Fibroblast of skin of right quadriceps (primary cell): ENCODE data around the gene RPUSD2.
"Not testable (repeated sequence)": the region's sequence is repeated elsewhere in the genome, so short reads cannot be mapped to it uniquely, and the experiment has no call there.

ENCODE experiments used
- DNase-seq: peaks from one replicate; pipeline ENCODE4 v3.0.0-alpha.2; 2013

RPUSD2 gene

GRCh38 chr15:40565333-40566238 lies 3.5 kb upstream of the RPUSD2 start:
- DNase-seq, result no peak

DNA sequence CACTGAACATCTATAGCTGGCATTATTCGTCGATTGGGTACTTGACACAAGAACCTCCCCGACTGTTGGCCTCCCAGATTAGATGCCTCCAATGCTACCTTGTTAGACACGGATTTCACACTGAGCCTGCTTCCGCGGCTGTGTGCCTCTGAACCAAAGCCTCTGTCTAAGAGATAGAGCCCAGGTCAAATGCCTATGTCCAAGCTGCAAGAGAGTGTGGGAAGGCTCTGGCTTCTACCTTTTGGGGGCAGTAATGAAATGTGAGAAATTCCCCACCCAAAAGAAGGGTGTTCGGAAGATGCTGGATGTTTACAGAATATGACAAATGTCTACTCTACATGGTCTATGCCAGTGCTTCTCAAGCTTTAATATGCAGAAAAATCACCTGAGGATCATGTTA lies 2.0 kb upstream of the RPUSD2 start:
- no peak for DNase-seq

GRCh38 chr15:40575113-40575512 lies 6.0 kb downstream of the RPUSD2 start:
- DNase-seq, result no peak

DNA sequence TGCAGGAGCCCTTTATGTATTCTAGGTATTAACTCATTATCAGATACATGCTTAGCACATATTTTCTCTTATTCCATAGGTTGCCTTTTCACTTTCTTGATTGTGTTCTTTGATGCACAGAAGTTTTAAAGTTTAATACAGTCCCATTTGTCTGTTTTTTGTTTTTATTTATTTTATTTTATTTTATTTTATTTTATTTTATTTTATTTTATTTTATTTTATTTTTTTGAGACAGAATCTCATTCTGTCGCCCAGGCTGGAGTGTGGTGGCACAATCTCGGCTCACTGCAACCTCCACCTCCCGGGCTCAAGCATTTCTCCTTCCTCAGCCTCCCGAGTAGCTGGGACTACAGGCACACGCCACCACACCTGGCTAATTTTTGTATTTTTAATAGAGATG lies 7.8 kb downstream of the RPUSD2 start:
- DNase-seq, result not testable (repeated sequence)

DNA sequence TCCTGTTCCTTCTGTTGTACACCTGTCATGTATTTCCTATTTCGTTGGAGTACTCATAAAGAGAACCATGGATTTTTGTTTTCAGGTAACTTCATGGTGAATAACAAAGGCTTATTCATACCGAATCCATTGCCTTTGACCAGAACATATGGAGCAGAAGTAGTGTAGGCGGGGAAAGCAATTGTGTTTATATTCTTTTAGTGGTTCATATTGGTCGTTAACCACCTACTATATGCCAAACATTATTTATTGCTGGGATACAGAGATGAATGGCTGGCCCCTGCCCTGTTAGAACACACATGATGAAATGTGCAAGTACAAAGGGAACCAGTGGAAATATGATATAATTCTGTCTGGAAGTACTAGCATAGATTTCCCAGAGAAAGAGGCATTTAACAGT lies 9.8 kb downstream of the RPUSD2 start:
- no peak for DNase-seq

DNA sequence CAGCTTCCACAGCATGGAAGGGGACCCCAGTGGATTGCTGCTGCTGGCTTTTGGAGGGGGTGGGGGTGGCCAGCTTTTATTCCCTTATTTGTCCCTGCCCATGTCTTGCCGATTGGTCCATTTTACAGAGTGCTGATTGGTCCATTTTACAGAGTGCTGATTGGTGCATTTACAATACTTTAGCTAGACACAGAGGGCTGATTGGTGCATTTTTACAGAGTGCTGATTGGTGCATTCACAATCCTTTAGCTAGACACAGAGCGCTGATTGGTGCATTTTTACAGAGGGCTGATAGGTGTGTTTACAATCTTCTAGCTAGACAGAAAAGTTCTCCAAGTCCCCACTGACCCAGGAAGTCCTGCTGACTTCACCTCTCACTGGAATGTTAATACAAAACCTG lies 12.7 kb downstream of the RPUSD2 start:
- not testable (repeated sequence) for DNase-seq

DNA sequence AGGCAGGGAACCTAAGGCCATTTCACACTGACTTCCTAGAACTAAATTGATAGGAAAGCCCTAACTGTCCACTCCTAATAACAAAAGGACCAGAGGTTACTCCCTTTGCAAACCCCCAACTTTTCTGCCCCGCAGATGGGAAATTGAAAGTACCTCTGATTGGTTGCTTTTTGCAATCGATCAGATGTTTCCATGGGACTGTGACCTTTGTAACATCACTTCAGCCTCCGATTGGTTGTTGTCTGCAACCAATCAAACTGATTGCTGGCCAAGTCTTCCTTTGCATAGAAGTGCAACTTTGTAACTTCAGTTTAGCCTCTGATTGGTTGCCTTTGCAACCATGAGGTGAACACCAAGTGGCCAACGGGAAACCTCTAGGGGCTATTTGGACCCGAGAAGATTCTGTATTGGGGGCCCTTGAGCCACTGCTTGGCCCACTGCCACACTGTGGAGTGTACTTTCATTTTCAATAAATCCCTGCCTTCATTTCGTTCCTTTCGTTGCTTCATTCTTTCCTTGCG lies 13.7 kb downstream of the RPUSD2 start:
- DNase-seq, result no peak

- DNase-seq, result no peak
Measured at GRCh38 chr15:40584191-40584590, 15.1 kb downstream of the RPUSD2 start.

GRCh38 chr15:40590667-40591050 lies 21.6 kb downstream of the RPUSD2 start:
- DNase-seq, result no peak

DNA sequence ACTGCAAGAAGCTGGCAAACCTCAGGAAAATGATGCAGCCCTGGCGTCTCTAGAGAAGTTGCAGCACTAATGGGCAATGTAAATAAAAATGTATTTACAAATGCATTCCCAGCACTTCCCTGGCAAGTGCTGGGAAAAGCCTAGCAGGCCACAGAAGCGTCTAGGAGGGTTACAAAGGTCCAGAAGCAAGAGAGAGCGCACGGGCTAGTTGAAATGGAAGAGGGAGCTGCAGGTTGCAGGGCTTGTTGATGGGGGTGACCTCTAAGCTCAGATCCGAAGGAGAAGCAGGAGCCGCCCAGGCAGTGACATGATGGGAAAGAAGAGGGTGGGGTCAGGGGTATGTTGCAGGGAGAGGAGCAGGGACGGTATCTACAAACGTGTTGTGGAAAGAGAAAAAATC lies 22.3 kb downstream of the RPUSD2 start:
- no peak for DNase-seq

DNA sequence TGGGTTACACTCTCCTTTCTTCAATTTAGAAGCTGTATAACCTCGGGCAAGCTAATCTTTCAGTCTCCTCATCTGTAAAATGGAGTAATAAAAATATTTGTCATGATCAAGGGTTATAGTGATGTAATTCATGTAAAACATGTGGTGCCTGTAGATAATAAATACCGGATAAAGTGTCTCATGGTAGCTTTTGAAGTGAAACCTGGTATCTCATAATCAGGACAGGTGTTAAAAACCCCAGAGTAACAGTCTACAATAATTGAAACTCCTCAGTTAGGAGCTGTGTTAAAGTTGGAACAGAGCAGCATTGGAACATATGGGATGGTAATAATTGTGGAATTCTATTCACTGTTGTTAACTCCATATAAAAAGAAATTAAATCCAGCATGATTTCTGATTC lies 24.1 kb downstream of the RPUSD2 start:
- DNase-seq, result no peak

DNA sequence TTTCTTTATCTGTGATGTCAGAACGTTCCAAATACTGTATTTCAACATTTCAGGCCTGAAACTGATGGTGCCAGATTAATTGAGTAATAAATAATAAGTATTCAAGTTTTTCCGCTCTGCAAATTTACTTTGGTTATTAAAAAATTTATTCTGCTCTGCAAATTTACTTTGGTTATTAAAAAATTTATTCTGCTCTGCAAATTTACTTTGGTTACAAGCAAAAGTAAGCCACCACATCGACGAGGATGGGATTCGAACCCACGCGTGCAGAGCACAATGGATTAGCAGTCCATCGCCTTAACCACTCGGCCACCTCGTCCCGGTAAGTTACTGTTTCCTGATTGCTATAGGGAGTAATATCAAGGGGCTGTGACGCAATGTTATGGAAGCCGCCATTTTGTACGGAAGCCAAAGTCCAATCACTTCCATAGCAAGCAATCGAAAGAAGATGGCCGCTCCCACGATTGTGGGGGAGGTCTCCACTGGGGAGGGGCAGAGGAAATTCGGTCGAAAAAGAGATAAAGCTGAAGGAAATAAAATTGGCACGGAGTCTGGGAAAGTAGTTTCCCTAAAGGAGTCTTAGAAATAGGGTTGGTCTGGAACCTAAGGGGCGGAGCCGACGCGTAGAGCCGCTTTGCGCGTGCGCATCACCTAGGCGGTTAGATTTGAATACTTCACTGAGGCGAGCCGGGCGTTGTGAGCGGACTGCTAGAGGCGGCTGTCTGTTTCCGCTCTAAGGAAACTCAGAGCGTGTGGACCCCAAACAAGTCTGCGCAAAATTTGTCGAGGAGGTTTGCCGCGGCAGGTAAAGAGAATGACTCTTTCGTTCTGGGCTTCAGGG lies 24.7 kb downstream of the RPUSD2 start, which contains the start of gene KNL1:
Gene KNL1, plus strand, starts transcription at position 662 of the 841 bp plus-strand sequence. CDS start 8,683 bp downstream, outside the sequence.
- DNase-seq, result peak; percentile 95

DNA sequence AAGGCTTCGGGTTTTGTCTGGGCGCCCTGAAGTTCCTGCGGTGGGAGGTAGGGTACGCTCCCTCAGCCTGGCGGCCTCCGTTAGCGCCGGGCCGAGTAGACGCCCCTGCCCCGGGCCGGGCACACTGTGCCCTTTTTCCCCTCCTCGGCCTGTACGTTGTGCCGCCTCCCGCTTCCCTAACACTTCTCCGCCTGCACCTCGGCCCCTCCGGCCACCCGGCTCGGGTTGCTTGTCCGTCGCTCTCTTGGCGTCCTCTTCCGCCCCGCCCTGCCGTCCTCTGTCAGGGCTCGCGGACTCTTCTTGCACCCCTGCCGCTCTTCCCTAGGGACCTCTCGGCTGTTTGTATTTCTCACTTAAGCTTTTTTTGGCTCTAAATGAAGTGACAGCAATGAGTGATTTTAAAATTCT lies 25.3 kb downstream of the RPUSD2 start:
- peak; percentile 45 for DNase-seq

DNA sequence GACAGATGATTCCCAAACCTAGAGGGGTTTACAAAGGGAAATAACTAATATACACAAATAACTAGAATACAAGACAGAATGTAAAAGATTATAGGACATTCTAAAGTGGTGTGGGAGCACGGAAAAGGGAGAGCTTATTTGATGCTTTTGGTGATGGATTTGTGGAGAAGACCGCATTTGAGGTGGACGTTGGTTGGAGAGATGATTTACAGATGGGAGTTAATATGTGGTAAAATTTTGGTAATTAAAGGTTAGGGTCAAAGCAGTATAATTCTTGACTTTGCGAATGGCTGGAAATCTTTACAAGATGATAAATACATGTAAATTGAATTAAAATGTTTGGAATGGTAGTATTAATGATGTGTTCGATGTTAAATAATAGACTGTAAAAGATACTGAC lies 26.1 kb downstream of the RPUSD2 start:
- DNase-seq, result no peak

GRCh38 chr15:40595773-40596172 lies 26.7 kb downstream of the RPUSD2 start:
- DNase-seq, result no peak

- no peak for DNase-seq
Measured at GRCh38 chr15:40597024-40597423, 27.9 kb downstream of the RPUSD2 start.

DNA sequence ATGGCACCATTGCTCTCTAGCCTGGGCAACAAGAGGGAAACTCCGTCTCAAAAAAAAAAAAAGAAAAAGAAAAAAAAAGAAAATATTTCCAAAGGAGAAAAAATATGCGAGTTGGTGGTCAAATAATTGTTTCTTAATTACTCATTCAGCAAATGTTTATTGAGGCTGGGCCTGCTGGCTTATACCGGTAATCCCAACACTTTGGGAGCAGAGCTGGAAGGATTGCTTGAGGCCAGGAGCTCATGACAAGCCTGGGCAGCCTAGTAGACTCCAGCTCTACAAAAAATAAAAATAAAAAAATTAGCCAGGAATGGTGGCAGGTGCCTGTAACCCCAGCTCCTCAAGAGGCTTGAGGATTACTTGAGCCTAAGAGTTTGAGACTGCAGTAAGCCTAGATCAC lies 29.0 kb downstream of the RPUSD2 start:
- DNase-seq, result peak; percentile 32

- no peak for DNase-seq
Measured at GRCh38 chr15:40598672-40599071, 29.6 kb downstream of the RPUSD2 start.

DNA sequence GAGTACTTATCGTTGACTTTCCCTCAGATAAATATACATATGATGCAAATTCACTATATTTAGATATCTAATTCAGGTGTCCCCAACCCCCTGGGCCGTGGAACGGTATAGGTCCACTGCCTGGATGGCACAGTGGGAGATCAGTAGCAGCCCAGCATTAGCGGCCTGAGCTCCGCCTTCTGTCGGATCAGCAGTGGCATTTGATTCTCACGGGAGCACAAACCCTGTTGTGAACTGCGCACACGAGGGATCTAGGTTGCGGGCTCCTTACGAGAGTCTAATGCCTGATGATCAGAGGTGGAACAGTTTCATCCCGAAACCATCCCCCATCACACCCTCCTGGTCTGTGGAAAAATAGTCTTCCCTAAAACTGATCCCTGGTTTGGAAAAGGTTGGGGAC lies 31.9 kb downstream of the RPUSD2 start:
- no peak for DNase-seq

DNA sequence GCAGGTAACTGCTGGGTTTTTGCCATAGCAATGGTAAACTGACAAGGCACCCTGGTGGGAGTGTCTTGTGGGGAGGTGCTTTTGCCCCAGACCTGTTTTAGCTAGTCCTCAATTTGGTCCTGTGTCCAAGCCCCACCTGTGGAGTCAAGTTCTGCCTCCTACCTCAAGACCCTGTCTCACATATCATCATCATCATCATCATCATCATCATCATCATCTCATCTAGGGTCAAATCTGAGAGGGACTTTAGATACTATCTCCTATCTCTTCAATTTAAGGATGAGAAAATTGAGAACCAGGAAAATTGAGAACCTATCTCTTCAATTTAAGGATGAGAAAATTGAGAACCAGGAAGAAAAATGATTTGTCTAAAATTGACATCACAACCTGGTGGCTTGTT lies 34.8 kb downstream of the RPUSD2 start:
- no peak for DNase-seq

DNA sequence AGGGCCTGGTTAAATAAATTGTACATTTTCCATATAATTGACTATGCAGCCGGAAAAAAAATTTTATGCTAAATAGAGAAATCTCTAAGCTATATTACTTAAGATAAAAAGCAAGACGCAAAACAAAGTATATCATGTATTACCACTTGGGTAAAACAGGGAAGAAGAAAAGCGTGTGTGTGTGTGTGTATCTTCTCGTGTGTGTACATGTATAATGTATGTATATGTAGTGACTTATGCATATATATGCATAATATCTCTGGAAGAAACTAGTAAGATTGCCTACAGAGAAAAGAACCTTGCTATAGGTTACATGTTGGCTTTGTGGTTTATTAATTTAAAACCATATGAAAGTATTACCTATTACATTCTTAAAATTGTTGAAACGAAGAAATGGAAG lies 44.0 kb downstream of the RPUSD2 start:
- no peak for DNase-seq

- no peak for DNase-seq
Measured at GRCh38 chr15:40618023-40618422, 48.9 kb downstream of the RPUSD2 start.

DNA sequence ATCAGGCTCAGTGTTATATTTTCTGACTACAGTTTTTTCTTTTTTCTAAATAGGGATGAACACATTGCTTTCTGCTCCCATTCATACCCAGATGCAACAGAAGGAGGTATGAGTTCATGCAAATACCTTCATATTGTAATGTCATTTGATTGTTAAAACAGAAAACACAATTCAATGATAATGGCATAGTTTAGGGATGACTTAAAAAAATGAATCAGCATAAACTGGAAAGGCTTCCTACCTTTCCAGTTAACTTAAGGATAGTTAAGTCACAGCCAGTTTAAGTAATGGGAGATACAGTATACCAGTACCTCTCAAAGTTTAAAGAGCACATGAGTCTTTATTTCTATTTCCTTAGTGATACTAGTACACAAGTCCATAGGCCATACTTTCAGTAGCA lies 49.8 kb downstream of the RPUSD2 start:
- no peak for DNase-seq

- DNase-seq, result no peak
Measured at GRCh38 chr15:40623361-40623760, 54.3 kb downstream of the RPUSD2 start.
